Epithelial cell of esophagus (primary cell): ENCODE data around the gene ZACN.

ENCODE experiments used
- DNase-seq: peaks from one replicate; pipeline ENCODE4 v3.0.0; 2010; ENCODE audit warnings: low read depth
- H3K4me3 ChIP-seq: 2 replicates; pipeline ENCODE4 v1.5.1; 2011; ENCODE audit warnings: mild to moderate bottlenecking, low read length, control low read depth
- CTCF ChIP-seq: IDR thresholded peaks from 2 replicates; pipeline ENCODE4 v1.5.1; 2011; ENCODE audit warnings: low read depth, mild to moderate bottlenecking, low read length, control low read depth, inconsistent platforms; ENCODE audit not compliant: insufficient read depth; ENCODE audit errors: missing control alignments

ZACN gene

GRCh38 chr17:76130473-76130872, 51.5 kb downstream of the ZACN start:
- DNase-seq = no peak
- no peak for TF ChIP-seq CTCF
- no peak overlapping the region for H3K4me3 ChIP-seq

GRCh38 chr17:76131051-76131691, 52.2 kb downstream of the ZACN start:
- TF ChIP-seq CTCF = no peak
- H3K4me3 ChIP-seq = no peak overlapping the region
- no peak for DNase-seq

GRCh38 chr17:76131692-76132573, 53.0 kb downstream of the ZACN start:
- TF ChIP-seq CTCF = no peak
- no peak overlapping the region for H3K4me3 ChIP-seq
- peak; percentile 43 for DNase-seq
